HG02870 (cell line): ENCODE results near the gene RPTOR.

ENCODE experiments used
- ATAC-seq: cut with Tn5 transposase; IDR thresholded peaks from one replicate; pipeline ENCODE4 v1.9.1; 2021; ENCODE audit warnings: mild to moderate bottlenecking, moderate library complexity; ENCODE audit not compliant: unreplicated experiment

Gene RPTOR

DNA sequence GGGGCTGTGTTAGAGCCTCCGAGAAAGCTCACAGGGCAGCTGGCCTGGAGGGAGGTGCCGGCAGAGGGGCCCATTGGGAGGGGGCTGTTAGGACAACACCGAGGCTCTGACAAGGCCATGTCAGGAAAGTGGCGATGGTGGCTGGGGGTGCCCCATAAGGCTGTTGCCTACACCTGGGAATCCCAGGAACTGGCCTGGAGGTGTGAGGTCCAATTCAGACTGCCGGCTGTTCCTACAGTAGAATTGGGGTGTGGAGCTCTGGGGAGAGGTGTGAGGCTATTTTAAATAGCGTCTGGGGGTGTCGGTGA, 292.0 kb downstream of the RPTOR start:
- ATAC-seq = no peak

DNA sequence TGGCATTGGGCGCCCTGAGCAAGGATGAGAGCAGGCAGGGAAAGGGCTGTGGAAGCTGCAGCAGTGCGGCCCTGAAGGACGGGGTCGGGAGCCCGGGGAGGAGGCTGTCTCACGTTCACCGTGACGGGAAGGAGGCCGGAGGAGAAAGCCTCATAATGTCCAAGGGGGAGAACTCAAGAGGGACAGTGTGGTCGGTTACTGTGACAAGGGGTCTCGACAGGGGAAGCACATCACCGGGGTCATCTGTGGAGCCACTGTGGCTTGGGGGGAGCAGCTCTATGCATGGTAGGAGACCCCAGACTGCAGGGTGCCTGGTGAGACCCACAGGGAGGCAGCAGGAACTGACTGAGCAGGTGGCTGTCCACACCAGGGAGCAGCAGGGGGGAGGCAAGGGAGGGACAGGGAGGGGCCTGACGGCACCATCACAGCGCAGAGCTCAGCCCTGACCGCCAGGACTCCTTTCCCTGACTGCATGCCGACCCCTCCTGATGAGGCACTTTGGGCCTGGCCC, 292.4 kb downstream of the RPTOR start:
- ATAC-seq = no peak

DNA sequence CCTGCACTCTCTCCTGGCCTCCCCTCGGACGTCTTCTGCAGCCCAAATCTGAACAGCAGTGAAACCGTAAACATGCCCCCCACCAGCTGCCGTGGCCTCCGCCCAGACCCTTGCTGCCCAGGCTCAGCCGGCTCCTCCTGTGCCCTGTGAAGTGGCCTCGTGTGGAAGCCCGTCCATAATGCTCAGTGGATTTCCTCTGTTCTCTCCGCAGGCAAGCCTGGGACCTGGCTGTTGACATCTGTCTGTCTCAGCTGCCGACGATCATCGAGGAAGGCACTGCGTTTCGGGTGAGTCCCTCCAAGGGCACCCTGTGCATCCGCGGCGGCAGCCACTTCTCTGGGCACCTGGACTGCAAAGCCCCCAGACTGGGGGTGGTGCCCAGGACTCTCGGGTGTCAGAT, 293.1 kb downstream of the RPTOR start:
- no peak for ATAC-seq

DNA sequence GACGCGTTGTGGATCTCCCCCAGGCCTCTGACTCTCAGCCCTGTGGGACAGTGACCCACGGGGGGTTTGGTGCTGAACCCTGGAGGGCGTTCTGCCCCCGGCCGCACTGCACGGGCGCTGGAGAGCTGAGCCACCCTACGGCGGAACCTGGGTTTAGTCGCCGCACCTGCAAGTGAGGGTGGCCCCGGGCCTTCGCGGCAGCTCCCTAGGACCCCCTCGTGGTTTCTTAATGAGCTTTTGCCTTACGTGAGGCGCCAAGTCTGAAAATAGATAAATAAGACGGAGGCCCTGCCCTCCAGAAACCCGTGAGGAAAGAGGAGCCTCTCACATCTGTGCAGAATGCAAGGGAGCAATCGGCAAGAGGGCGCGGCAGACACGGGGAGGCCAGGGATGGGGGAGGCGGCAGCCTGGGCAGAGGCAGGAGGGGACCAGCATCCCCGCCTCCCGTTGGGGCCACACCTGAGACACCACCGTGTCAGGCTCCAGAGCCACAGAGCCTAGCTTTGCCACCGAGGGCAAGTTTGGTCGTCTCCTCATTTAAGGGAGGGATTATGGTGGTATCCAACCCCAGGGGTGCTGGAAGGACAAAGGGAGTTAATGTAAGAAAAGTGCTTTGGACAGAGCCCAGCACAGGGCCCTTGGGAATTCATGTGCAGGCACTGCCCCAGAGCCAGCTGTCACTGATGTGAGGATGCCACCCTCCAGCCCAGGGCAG, 293.8 kb downstream of the RPTOR start:
- ATAC-seq = no peak

DNA sequence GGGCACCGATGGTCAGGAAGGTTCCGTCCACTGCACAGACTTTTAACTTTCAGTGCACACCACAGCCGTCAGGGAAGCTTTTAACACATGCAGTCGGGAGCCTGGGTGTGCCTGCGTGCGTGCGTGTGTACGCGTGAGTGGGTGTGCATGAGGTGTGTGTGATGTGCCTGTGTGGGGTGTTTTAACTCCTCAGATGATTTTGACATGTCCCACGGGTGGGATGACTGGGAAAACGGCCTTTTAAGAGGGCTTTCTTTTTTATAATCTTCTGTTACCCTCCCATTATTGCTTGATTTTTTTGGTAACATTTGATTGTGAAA, 294.3 kb downstream of the RPTOR start:
- no peak for ATAC-seq

DNA sequence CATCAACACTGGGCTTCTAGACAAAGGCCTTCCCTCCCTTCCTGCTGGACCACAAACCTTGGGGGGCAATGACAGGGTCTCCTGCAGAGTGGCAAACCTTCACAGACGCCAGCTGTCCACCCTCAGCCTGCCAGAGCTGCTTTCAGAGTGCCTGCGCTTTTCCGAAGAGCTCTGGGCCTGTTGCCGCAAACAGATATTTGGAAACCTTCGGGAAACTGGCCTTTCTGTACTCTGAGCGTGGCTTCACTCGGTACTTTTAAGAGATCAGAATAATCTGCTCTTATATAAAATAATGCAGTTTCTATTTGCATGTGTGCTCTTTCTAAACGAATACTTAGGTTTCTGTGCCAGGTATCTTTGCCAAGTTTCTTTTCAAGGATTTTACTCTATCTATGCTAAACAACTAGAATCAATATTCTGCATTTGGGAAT, 294.9 kb downstream of the RPTOR start:
- ATAC-seq = no peak

DNA sequence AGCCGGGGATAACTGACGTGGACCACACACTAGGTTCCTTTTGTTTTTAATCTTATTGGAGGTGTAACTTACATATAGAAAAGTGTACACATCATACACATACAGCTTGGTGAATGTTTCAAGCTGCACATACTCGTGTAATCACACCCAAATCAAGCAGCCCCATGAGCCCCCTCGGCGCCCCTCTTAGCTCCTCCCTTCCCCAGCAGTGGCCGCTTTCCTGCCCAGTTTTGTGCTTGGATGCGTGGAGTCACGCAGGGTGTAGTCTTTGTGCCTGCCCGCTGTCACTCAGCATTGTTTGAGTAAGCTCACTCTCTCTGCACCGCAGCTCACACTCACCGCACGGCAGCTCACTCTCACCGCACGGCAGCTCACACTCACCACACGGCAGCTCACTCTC, 295.3 kb downstream of the RPTOR start:
- no peak for ATAC-seq

DNA sequence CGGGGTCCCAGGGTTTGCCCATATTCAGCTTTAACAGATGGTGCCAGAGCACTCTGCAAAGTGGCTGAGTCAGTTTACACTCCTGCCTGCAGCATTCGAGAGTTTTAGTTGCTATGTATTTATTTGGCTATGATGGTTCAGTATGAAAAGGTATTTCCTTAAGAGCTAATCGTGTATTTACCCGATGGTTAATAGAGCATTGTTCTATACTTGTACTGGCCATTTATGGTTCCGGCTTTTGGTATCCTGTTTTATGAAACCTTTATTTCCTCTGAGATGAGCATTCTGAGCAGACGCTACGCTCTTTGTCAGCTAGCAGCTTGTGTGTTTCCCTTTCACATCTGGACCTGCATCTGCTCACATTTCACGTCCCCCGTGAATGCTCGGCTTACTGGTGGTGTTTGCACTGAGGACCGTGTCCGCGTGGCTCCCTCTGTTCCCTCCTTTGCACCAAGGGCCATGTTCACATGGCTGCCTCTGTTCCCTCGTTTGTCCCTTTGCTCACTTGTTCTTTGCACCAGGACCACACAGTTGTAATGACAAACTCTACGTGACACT, 297.9 kb downstream of the RPTOR start:
- no peak for ATAC-seq

DNA sequence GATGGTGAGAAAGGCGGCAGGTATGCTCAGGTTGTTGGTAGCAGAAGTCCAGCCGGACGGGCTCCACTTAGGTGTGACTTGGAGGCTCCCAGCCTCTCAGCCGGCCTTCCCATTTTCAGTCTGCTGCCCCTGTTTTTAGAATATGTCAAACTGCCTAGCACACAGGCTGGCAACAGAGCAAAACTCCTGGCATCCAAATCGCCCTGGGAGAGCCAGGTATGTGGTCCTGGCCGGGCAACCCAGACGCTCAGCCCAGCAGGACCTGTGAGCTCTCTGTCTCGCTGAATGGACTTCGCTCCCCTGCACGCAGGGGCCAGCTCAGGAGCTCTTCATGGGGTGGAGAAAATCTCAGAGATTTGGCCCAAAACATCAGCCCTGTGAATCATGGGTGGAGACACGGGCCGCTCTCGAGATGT, 299.1 kb downstream of the RPTOR start:
- ATAC-seq = no peak

DNA sequence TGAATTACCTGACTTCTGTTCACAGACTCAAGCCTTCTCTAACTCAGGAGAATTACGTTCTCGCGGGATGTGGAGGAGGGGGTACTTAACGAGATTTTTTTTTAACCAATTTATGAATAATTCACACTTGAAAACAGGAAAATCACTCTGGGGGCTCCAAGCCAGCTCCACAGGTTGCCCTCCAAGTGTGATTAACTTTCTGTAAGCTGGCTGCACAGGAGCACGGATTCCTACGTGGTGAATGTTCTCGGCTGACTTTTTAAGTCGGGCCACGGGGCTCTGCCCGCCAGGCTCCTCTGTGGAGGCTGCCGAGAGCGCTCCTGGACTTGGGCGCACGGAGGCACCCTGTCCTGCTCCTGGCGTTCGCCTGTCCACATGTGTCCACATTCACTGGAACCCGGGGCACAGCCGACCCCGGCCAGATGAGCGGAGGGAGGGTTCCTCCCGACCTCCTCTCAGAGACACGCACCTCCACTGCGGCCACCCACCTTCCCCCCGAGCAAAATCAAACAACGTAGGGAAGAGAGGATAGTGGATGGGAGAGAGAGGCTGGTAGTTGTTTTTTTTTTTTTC, 299.9 kb downstream of the RPTOR start:
- no peak for ATAC-seq

DNA sequence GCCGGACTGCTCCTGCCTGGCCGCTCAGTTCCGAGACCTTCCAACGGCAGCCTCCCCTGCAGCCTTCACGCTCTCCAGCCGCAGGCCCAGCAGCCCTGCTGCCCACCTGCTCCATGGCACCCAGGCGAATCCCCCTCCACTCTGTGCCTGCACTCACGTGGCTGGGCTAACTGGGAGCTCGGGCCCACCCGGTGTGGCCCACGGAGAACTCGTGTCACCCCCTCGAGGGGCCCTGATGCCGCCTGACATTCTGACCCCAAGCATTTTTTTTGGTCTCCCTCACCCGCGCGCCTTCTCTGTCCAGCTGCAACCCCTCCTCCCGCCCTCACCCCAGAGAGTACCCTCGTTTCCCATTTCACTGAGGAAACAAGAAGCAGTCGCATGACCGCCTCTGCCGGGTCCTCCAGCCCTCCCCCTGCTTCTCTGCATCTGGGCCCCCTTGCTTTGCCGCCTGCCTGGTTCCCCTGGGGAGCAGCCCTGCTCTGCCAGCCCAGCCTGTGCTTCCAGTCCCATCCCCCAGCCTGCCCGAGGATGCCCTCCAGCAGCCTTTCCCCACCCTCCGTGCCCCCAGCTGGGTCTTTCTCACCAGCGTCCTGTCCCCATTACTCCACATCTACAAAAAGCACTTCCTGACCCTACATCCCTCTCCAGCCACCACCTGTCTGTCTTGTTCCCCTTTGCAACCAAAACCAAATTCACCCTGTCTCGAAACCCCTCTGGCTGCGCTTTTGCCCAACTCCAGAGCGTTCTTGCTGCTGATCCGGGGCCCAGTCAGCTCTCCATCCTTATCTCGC, 300.6 kb downstream of the RPTOR start:
- ATAC-seq = no peak

DNA sequence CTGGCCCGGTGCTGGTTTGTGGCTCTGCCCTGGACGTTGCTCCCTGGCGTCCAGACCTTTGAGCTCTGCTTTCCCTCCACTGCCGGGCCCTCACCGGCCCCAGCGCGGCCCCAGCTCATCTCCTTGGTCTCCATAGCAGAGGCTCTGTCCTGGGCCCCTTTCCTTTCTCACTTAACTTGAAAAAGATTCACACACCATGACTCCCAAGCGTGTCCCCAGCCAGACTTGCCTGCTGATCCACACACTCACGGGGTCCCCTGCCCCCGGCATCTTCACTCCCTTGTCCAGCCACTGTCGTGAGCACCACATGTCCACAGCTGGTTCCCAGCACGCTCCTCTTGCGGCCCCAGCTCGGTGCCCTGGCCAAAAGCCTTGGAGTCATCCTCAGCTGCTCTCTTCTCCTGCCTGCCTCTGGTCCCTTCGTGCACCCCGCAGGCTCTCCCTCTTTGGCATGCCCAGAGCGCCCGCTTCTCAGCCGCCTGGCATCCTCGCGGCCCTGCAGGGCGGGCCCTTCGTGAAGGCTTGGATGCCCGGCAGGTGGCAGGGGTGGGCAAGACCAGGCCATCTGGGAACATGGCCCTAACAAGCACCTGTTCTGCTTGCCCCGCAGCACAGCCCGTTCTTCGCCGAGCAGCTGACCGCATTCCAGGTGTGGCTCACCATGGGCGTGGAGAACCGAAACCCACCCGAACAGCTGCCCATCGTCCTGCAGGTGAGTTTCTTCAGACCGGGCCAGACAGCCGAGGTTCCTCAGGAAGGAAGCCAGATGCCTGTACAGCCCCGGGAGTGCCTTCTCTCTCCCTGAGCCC, 301.4 kb downstream of the RPTOR start:
- no peak for ATAC-seq

DNA sequence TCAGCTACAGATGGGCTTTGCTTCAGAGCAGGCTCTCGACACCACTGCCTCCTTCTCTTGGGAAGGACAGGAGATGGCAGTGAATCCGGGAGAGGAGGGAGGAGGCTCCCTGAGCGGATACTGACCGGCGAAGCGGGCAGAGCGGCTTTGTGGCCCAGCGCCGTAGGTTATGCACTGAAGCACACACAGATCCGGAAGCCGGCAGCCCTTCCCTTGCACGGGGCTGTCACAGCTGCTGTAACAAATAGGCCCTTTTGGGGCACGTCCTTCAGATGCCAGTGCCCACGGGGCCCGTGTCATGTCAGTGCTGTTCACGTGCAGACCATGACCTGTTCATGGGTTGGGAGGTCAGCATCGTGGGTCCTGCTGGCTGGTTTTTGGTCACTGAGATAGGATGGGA, 302.3 kb downstream of the RPTOR start:
- ATAC-seq = no peak

DNA sequence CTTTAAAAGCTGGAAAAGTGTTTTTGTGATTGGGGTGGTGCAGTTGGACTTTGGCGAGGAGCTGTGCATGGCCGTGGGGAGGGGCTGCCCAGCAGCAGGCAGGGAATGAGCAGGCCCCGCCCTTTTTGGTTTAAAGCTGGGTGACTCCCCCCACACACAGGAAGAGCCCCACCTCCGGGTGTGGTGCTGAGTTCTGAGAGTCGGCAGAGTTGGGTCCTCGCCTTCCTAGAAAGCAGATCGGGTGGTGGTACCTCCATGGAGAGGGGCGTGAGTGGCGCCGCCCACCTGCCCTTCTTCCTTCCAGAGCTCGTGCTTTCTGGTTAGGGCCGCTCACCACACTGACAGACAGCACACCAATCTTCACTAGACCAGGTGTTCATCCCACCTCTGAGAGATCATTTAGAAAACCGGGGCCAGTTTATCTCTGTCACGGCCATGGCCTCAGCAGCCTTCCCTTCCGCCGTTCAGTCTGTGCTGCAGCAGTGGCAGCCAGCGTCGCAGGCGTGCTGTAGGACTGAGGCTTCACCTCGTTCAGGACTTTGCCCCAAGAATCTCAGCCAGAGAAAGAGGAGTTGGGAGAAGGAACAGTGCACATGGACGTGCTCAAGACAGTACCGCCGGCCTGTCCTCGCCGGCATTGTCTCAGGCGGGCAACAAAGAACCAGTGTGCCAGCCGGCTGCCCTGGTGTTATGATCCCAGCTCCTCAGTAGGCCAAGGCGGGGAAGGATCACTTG, 303.0 kb downstream of the RPTOR start:
- no peak for ATAC-seq

DNA sequence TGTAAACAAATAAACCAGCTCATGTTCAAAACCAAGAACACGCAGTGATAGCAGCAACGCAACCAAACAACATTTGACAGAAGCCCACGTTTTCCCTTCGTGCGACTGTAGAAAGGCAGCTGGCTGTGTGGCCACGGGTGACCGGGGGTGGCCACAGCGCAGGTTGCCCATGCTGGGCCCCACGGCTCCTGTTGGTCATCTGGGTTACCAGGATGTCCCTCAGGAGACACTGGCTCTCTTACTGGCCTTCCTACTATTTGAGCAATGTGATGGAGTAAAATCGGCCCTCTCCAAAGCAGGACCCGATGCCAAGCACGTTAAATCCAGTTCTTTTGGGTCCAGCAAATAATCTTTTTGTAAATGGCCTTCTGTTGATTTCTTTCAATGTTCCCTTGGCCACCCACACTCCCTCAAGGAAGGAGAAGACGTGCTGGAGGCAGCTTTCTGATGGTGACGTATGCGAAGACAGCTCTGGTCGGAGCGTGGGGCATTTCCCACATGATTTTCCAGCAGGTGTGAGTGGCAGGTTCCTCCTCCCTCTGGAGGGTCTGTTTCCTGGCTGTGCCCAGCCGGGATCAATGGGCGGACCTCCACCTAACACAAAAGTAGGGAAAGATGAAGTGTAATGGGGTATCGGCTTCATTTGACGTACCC, 303.9 kb downstream of the RPTOR start:
- ATAC-seq = no peak

DNA sequence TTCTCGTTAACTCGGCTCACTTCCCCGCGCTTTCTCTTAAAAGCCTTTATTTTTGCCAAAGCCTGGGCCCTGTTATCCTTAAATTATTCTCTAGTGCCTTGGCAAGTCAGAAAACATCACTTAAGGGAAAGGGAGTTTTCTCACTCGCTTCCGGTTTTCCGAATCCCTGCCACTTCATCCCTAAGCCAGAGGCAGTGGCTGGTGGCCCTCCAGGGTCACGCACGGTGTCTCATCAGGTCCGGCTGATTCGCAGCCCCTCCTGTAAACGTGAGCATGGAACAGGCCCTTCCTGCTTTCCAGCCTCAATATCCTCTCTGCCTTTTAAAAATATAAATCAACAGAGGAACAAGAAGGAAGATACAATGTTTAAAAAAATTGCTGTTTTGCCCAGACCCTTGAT, 304.5 kb downstream of the RPTOR start:
- no peak for ATAC-seq

DNA sequence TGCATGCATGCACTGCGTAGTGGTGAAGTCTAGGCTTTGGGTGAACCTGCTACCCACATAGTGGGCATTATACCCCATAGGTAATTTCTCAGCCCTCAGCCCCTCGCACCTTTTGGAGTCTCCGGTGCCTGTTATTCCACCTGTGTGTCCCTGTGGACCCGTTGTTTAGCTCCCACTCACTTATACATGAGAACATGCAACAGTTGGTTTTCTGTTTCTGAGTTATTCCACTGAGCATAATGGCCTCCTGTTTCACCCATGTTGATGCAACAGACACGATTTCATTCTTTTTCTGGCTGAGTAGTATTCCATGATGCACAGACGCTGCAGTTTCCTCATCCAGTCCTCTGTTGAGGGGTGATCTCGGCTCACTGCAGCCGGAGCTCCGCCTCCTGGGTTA, 305.5 kb downstream of the RPTOR start:
- no peak for ATAC-seq

DNA sequence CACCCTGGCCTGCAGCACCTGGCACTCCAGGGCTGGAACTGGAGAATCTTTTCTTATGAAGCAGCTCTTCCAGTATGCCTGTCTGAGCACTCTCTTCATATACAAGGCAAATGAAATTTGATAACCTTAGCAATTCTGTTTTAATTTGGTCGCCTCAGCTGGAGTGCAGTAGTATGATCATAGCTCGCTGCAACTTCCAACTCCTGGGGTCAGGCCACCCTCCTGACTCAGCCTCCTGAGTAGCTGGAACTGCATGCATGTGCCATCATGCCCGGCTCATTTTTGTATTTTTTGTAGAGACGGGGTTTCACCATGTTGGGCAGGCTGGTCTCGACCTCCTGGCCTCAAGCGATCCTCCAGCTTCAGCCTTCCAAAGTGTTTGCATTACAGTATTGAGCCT, 306.2 kb downstream of the RPTOR start:
- ATAC-seq = no peak

DNA sequence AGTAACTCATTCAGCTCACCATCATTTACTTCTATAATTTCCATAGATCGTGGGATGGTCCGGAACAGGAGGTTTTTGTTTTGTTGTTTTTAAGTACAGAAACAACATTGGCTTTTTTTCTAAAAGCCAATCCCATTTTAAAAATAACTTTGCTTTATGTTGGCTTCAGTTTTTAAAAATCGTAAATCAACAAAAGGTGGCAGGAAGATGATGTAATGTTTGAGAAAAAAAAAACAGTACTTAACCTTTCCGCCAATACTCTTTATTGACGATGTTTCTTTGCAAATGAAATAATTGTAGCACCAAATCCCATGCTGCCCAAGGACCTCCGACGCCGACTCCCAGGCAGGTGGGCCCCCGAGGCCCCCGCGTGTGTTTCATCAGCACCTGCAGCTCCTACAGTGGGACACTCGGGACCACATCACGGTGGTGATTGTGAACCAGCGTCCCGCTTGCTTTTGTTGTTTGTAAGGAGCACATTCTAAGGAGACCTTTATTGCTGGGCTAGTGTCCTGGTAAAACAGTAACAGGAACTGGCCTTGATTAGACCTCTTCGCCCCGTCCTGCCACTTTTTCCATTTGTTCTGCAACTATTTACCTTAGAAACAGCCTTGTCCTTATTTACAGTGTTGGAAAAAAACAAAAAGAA, 306.8 kb downstream of the RPTOR start:
- ATAC-seq = no peak
